Measurements from ENCODE around the gene DCC.

Gene DCC

GRCh38 chr18:53534203-53534602, 1194.2 kb downstream of the DCC start:
- Histone ChIP-seq H4K20me1 (ENCODE audit: insufficient read depth, low read length) (no peaks in the 10 kb centered on the region), H3K4me2 (ENCODE audit: low read depth, low read length) (no peak overlapping the region), H3K36me3 (replicated peaks; ENCODE audit: insufficient read depth, low read length) (no peaks in the 10 kb centered on the region), H3K27ac (ENCODE audit: low read length) (no peak overlapping the region), H3K79me2 (ENCODE audit: low read length) (no peaks in the 10 kb centered on the region), H2AFZ (ENCODE audit: low read length) (no peak overlapping the region), H3K4me3 (ENCODE audit: low read length) (no peak overlapping the region), H3K9me3 (replicated peaks; ENCODE audit: insufficient read depth, low read length) (no peaks in the 10 kb centered on the region), H3K9me2 (replicated peaks; ENCODE audit: insufficient read depth, low read length) (no peaks in the 10 kb centered on the region; the same call in 1 of the 2 replicates), H3F3A (ENCODE audit: insufficient read depth, low read length) (no peaks in the 10 kb centered on the region), H3K4me1 (ENCODE audit: low read length) (0 out of 2 replicates have a peak, but pooled peaks cover 5% of the 10 kb centered on the region), H3K27me3 (replicated peaks; ENCODE audit: insufficient read depth, low read length) (no peaks in the 10 kb centered on the region), H3K9ac (ENCODE audit: low read length) (no peak overlapping the region)
- TF ChIP-seq CTCF (IDR thresholded peaks at IDR 0.05; ENCODE audit: low read length), result no peak
- DNase-seq, result peak; percentile 8

- TF ChIP-seq EZH2phosphoT487 (IDR thresholded peaks at IDR 0.05; ENCODE audit: low read length) (no peak), EZH2 (optimal IDR thresholded peaks at IDR 0.05; ENCODE audit: low read depth, low read length) (no peak), CTCF (IDR thresholded peaks at IDR 0.05; ENCODE audit: low read length) (no peak)
- Histone ChIP-seq H3F3A (ENCODE audit: insufficient read depth, low read length) (no peaks in the 10 kb centered on the region), H3K9me2 (replicated peaks; ENCODE audit: insufficient read depth, low read length) (no peaks in the 10 kb centered on the region; the same call in 1 of the 2 replicates), H3K27ac (ENCODE audit: low read length) (no peak overlapping the region), H3K4me1 (ENCODE audit: low read length) (0 out of 2 replicates have a peak, but pooled peaks cover 5% of the 10 kb centered on the region), H3K27me3 (replicated peaks; ENCODE audit: insufficient read depth, low read length) (no peaks in the 10 kb centered on the region), H3K9ac (ENCODE audit: low read length) (no peak overlapping the region), H4K20me1 (ENCODE audit: insufficient read depth, low read length) (no peaks in the 10 kb centered on the region), H3K4me2 (ENCODE audit: low read depth, low read length) (no peak overlapping the region), H2AFZ (ENCODE audit: low read length) (no peak overlapping the region), H3K4me3 (ENCODE audit: low read length) (no peak overlapping the region), H3K9me3 (replicated peaks; ENCODE audit: insufficient read depth, low read length) (no peaks in the 10 kb centered on the region), H3K36me3 (replicated peaks; ENCODE audit: insufficient read depth, low read length) (no peaks in the 10 kb centered on the region), H3K79me2 (ENCODE audit: low read length) (no peaks in the 10 kb centered on the region)
- no peak for DNase-seq
Observed at GRCh38 chr18:53534695-53535094, 1194.7 kb downstream of the DCC start.

GRCh38 chr18:53536908-53537307, 1196.9 kb downstream of the DCC start:
- Histone ChIP-seq H3K9me3 (replicated peaks; ENCODE audit: insufficient read depth, low read length) (no peaks in the 10 kb centered on the region), H3F3A (ENCODE audit: insufficient read depth, low read length) (no peaks in the 10 kb centered on the region), H4K20me1 (ENCODE audit: insufficient read depth, low read length) (no peaks in the 10 kb centered on the region), H2AFZ (ENCODE audit: low read length) (no peak overlapping the region), H3K4me1 (ENCODE audit: low read length) (0 out of 2 replicates have a peak, but pooled peaks cover 5% of the 10 kb centered on the region), H3K27ac (ENCODE audit: low read length) (no peak overlapping the region), H3K4me2 (ENCODE audit: low read depth, low read length) (no peak overlapping the region), H3K27me3 (replicated peaks; ENCODE audit: insufficient read depth, low read length) (no peaks in the 10 kb centered on the region), H3K9ac (ENCODE audit: low read length) (no peak overlapping the region), H3K36me3 (replicated peaks; ENCODE audit: insufficient read depth, low read length) (no peaks in the 10 kb centered on the region), H3K4me3 (ENCODE audit: low read length) (no peak overlapping the region), H3K9me2 (replicated peaks; ENCODE audit: insufficient read depth, low read length) (no peaks in the 10 kb centered on the region; the same call in 1 of the 2 replicates), H3K79me2 (ENCODE audit: low read length) (no peaks in the 10 kb centered on the region)
- TF ChIP-seq EZH2phosphoT487 (IDR thresholded peaks at IDR 0.05; ENCODE audit: low read length) (no peak), EZH2 (optimal IDR thresholded peaks at IDR 0.05; ENCODE audit: low read depth, low read length) (no peak), CTCF (IDR thresholded peaks at IDR 0.05; ENCODE audit: low read length) (no peak)
- no peak for DNase-seq

All from MM.1S (cell line).